Measurements from ENCODE around the gene ARV1.
"Not testable (repeated sequence)": the region's sequence is repeated elsewhere in the genome, so short reads cannot be mapped to it uniquely, and the experiment has no call there.

The ARV1 gene

DNA sequence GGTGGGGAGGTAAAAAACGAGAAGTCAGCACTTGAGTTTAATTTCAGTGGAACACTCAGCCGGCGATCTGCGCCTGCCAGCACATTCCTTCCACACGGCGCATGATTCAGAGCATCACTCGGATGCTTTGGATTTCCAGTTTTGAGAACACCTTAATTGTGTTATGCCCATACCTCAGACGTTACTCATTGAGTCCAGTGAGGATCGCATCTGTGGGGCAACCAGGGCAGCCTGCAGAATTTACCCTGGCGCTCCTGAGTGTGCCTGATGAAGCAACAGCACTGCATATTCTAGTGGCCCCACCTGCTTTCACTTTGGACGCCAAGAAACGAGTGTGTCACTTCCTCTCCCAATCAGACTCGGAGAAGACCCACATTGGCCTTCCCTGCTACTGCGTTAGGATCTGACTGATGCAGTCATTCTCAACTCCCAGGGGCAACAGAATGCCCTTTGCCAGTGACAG lies 41.3 kb downstream of the ARV1 start:
- no peak for DNase-seq

GRCh38 chr1:231020816-231021215 lies 41.9 kb downstream of the ARV1 start:
- DNase-seq = no peak

GRCh38 chr1:231021540-231022031 lies 42.7 kb downstream of the ARV1 start:
- DNase-seq = no peak

- DNase-seq = not testable (repeated sequence)
Observed at GRCh38 chr1:231022543-231022942, 43.6 kb downstream of the ARV1 start.

DNA sequence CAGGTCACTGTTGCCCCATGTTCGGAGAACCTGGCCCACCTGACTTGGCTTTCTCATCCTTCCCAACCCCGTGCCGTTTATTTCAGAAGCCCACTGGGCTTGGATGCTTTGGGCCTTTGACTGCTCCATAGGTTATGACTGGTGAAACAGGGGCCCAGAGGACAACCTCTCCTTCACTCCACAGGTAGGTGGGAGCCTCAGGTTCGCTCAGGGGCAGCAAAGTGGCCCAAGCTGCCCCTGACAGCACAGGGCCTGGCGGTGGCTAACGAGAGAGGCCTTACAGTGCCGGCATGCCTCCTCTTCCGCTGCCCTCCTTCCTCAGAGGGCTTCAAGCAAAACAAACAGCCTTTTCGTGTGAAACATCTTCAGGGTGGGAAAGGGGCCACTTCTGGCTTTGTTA lies 44.3 kb downstream of the ARV1 start:
- DNase-seq = no peak

GRCh38 chr1:231026576-231026975 lies 47.7 kb downstream of the ARV1 start:
- DNase-seq = no peak

DNA sequence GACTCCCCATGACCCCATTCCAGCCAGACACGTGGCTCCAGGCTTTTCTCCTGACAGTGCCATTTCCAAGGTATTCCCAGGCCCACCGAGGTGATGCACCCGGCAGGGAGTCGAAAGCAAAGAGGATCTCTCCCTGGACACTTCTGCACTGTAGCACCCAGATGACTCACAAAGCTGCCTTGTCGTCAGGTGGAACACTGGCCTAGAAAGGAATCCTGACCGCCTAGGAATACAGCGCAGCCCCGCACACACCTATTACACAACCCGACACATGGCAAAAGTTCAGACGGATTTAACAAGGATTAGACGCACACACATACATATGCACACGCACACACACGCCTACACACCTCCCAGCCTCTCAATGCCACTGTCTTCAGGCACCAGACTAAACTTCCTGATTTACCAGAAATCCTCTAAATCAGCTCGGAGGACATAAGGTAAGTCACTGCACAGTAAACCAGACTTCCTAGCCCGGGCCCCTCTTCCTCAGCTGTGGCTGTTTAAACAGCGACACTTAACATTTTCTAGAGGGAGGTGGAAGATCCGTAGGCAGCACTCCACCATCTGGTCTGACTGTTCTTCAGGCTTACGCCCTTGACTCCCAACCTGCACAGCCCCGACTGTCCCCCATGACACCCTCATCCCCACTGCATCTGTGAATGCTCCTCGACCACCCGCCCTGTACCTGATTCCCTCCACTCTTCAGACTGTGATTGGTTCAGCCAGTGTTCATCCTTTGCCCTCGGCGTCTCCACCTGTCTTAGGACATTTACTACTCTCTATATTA lies 48.4 kb downstream of the ARV1 start:
- no peak for DNase-seq

GRCh38 chr1:231027971-231028370 lies 49.1 kb downstream of the ARV1 start:
- no peak for DNase-seq

GRCh38 chr1:231028682-231029081 lies 49.8 kb downstream of the ARV1 start:
- no peak for DNase-seq

DNA sequence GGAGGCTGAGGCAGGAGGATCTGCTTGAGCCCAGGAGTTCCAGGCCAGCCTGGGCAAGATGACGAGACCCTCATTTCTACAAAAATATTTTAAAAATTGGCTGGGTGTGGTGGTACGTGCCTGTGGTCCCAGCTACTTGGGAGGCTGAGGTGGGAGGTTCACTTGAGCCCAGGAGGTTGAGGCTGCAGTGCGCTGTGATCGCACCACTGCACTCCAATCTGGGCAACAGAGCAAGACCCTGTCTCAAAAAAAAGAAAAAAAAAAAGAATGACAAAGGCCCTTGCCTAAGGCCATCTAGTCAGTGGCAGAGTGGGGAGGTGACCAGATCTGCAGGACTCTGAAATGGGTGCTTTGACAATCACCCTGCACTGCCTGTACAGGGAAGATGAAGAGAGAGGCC lies 50.4 kb downstream of the ARV1 start:
- DNase-seq = not testable (repeated sequence)

DNA sequence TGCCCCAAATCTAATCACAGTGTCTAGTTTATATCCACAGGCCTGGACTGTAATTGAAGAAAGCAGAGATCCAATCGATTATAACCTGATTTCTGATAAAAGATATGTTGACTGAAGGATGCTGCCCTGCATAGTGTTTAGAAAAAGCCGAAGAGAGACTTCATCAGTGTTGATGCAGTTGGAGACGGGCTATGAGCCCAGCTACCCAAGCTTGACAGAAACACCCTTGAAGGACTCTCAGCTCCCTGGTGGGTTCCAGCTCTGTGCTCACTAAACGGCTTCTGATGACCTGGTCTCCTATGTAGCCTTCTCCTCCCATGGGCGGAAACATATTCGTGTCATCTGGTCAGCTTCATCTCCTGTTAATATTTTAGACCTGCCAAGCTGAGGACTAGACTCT lies 50.9 kb downstream of the ARV1 start:
- DNase-seq = no peak

GRCh38 chr1:231032963-231033362 lies 54.1 kb downstream of the ARV1 start:
- no peak for DNase-seq

DNA sequence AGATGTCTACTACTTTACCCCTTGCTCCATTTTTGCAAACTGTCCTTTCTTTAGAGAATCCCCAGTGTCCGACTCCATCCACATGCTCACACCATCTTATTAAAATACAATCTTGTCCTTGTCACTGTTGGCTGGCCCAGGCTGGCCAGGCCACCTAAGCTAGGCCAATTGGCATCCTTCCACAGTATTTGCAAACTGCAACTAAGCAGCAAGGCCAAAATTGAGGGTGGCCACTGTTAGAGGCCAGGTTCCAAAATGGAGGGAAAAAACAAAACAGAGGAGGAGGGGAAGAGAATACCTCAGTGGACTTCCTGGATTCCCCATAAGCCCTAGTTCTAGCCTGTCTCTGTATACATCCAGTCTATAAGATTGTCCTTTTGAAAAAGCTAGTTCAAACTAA lies 56.9 kb downstream of the ARV1 start:
- DNase-seq = no peak

GRCh38 chr1:231036416-231036815 lies 57.5 kb downstream of the ARV1 start:
- no peak for DNase-seq

GRCh38 chr1:231037585-231038517 lies 59.0 kb downstream of the ARV1 start:
- no peak for DNase-seq

DNA sequence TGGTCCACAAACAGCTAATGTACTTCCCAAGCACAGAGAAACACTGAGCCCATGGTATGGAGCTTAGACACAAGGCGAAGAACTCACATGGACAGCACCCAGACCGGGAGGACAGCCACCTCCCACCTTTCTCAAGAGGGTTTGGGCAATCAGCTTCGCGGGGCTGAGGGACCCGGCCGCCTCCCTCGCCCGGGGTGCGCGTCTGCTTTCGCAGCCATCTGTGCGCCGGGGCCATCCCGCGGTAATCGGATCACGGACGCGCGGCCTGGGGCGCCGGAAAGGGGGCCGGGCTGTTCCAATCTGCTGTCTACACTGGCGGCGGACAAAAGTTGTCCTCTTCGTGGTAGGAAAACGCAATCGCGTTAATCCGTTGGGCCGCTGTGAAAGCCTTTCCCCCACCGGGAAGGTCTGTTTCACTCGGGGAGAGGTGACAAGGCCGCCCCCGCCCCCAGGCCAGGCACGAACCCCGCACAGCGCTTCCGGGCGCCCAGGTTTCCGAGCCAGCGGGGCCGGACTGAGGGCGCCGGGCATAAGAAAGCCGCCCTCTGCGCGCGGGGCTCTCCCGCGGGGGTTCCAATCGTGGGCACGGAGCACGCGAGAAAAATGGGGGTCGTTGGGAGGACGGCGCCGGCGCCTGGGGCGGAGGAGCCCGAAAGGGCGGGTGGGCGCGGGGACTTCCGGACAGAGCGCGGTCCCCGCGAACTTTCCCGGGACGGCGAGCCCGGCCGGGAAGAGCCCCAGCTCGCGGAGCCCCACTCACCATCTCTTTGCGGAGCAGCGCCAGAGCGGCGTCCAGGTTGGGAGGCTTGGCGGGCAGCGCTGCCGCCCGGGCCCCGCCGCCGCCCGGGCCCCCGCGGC lies 60.5 kb downstream of the ARV1 start:
- DNase-seq = no peak

GRCh38 chr1:231040019-231040799 lies 61.3 kb downstream of the ARV1 start, which contains the start of gene FAM89A:
Gene FAM89A (minus strand): TSS chr1:231040254. CDS start chr1:231040211, 43 bp downstream.
- DNase-seq = no peak

DNA sequence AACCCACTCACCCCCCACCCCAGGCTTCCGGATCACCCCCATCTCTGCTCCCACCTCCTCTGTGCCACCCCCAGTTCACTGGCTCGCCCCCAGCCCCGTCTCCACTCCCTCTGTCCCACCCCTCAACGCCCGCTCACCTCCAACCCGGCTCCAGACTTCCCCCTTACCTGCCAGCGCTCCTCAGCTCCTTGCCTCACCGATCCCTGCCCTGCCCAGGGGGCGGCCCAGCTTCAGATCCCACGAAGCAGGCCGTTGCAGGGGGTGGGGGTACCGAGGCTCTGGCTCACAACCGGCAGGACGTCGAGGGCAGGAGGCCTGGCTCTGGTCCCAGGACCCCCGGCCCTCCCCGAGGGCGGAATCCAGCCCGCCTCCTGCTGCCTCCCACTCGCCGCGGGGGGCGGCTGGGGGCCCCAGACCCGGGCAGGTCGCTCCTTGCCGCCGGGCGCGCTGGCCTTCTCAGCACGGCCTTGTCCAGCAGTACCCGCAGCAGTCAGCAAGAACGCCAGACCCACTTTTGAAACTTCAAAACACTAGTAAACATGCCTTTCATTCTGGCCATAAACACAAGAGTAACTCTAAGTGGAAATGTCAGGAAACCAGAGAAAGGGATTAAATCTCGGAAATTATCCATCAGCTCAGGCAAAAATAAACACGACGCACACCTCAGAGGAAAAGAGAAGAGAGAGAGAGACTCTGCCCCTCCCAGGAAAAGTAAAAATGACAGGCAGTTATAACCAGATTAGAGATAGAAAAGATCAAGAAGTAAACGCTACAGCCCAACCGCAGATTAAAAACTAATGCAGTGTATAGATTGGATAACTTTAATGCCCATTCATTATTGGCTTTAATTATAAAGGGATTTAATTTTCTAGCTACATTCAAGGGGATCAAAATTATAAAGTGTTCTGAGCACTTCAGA lies 62.2 kb downstream of the ARV1 start:
- no peak for DNase-seq

DNA sequence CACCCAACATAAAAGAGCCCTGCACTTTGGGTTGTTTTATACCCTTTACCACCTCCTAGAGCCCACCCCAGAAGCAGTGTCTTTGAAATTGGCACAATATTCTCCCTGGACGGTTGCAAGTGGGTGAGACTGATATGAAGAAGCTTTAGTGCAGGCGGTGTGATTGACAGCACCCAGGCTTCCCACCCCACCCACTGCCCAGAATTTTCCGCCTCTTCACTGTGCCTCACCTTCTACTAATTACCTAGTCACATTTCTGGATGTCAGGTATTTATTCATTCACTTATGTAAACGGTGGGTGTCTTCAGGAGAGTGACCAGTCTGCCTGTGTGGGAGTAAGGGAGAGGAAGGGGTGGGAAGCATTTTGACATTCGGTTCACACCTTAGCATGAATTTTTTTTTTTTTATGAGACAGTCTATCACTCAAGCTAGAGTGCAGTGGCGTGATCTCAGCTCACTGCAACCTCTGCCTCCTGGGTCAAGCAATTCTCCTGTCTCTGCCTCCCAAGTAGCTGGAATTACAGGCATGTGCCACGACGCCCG lies 62.9 kb downstream of the ARV1 start:
- no peak for DNase-seq

DNA sequence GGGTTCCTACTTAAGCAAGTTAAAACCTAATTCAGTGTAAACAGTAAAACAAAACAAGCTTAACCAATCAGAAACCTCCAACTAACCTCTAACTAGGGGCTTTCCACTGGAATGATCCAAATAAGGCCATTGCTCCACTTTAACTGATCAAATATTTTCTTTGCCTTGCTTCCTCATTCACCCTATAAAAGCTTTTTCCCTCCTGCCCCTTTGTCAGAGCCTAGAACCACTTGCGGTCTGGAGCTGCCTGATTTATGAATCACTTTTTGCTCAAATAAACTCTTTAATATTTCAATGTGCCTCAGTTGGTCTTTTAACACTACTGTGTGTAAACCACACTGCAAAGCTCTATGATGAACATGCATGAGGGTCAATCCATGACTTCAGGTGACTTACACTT lies 65.7 kb downstream of the ARV1 start:
- no peak for DNase-seq
